CD4-positive, alpha-beta memory T cell (primary cell): ENCODE measurements around the gene CCDC78. TPM values are rescaled to one million over a fixed set of nuclear protein-coding genes. Genes with fewer than 3 reads are reported as not detected.

Source experiments
- CTCF ChIA-PET: fragments of 350-600 bp; sonication (Branson Sonifier 250); formaldehyde crosslinking; loops from one replicate; lab custom pipeline; 2021; ENCODE audit warnings: inconsistent platforms; ENCODE audit not compliant: partially characterized antibody; lab: Charles Lee
- POLR2A ChIA-PET: fragments of 350-600 bp; sonication (Branson Sonifier 250); formaldehyde crosslinking; loops from one replicate; lab custom pipeline; 2021; ENCODE audit not compliant: partially characterized antibody; lab: Charles Lee
- DNase-seq, 5 donors: peaks; one replicate each; pipeline versions ENCODE4 v3.0.0 to v3.0.0-alpha.2; 2020 to 2022; ENCODE audit warnings: mixed read lengths in 1 of 5
- H3K27ac ChIP-seq: one replicate; pipeline ENCODE4 v1.7.0; 2013; ENCODE audit warnings: low read depth, low read length
- H3K27me3 ChIP-seq: 2 replicates; pipeline ENCODE4 v1.7.0; 2013; ENCODE audit warnings: mild to moderate bottlenecking, low read length, moderate library complexity; ENCODE audit not compliant: insufficient read depth
- H3K36me3 ChIP-seq: 2 replicates; pipeline ENCODE4 v1.7.0; 2013; ENCODE audit warnings: mild to moderate bottlenecking, low read length, moderate library complexity; ENCODE audit not compliant: insufficient read depth
- H3K4me1 ChIP-seq: 2 replicates; pipeline ENCODE4 v1.7.0; 2013; ENCODE audit warnings: mild to moderate bottlenecking, low read length, moderate library complexity; ENCODE audit not compliant: insufficient read depth
- H3K4me3 ChIP-seq, 2 donors: one replicate each; pipeline ENCODE4 v1.7.0; 2013; ENCODE audit warnings: low read length in 2 of 2, mild to moderate bottlenecking in 1 of 2
- H3K9me3 ChIP-seq, 2 donors: one replicate each; pipeline ENCODE4 v1.7.0; 2013; ENCODE audit warnings: low read length in 2 of 2, control low read depth in 1 of 2; ENCODE audit not compliant: control insufficient read depth in 1 of 2
- H3K27ac Mint-ChIP-seq, 7 donors: one replicate each; pipeline ENCODE4 v1.8.0; 2020 to 2021; ENCODE audit warnings: mixed read lengths in 7 of 7, mild to moderate bottlenecking in 6 of 7, inconsistent platforms in 3 of 7, moderate library complexity in 3 of 7
- H3K27me3 Mint-ChIP-seq, 2 donors: one replicate each; pipeline ENCODE4 v1.8.0; 2020 to 2021; ENCODE audit warnings: mixed read lengths in 2 of 2
- H3K36me3 Mint-ChIP-seq, 2 donors: one replicate each; pipeline ENCODE4 v1.8.0; 2020 to 2021; ENCODE audit warnings: mixed read lengths in 2 of 2, inconsistent platforms in 1 of 2, mild to moderate bottlenecking in 1 of 2
- H3K4me1 Mint-ChIP-seq, 4 donors: one replicate each; pipeline ENCODE4 v1.8.0; 2020 to 2021; ENCODE audit warnings: mixed read lengths in 4 of 4, mild to moderate bottlenecking in 1 of 4
- H3K4me3 Mint-ChIP-seq, 8 donors: one replicate each; pipeline ENCODE4 v1.8.0; 2020 to 2021; ENCODE audit warnings: mixed read lengths in 8 of 8, mild to moderate bottlenecking in 7 of 8, moderate library complexity in 6 of 8, inconsistent platforms in 3 of 8
- H3K9me3 Mint-ChIP-seq, 8 donors: one replicate each; pipeline ENCODE4 v1.8.0; 2020 to 2021; ENCODE audit warnings: mixed read lengths in 8 of 8, mild to moderate bottlenecking in 5 of 8, inconsistent platforms in 3 of 8, moderate library complexity in 1 of 8
- intact Hi-C: fragments of 100-400 bp; cut with micrococcal nuclease; formaldehyde crosslinking; loops from one replicate; pipeline ENCODE4 v1.15.1; 2023
- polyA plus RNA-seq, 2 donors: library from polyadenylated mRNA; unstranded; fragments of 300-500 nt; fragmentation: Illumina TruSeq; gene quantifications; one replicate each; pipeline ENCODE4 v1.2.3, GENCODE V29; 2021
- total RNA-seq, 2 experiments: library from RNA; stranded (reverse); gene quantifications; one replicate each; pipeline ENCODE4 v1.2.3, GENCODE V29; 2021

Gene CCDC78
- total and polyA plus RNA-seq, 4 experiments from 2014 or later: 4.5 to 5.1 TPM; not detected in 2

DNA sequence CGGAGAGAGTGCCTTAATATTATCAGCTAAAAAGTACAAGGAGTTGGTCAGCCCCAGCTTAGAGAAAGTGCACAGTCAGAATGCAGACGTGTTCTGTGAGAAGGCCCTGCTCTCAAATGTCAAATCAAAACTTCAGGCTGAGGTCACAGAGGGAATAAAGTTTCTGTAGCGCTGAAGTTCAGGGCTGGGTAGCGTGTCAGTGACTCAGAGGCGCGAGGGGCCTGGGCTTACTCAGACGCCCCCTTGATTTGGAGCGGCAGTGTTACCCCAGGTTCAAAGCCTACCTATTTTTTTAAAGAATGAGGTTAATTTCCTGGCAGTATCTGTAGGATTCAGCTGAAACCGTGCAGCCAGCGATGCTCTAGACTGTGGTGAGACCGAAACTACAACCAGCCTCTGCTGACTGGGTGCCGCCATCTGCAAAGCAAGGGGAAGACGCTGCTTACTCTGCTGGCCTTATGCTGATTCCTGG is 9.8 kb upstream of the CCDC78 start:
- no peaks in the 10 kb centered on the region for H3K27me3 Mint-ChIP-seq
- intact Hi-C loops: no loop called here
- Histone ChIP-seq H3K27ac (no peak overlapping the region), H3K4me1 (peaks cover 10% of the 10 kb centered on the region), H3K36me3 (peaks cover 38% of the 10 kb centered on the region), H3K9me3 (no peaks in the 10 kb centered on the region), H3K27me3 (no peaks in the 10 kb centered on the region), H3K4me3 (no peak overlapping the region)
- H3K4me3 Mint-ChIP-seq: no peak overlapping the region
- no peak for DNase-seq
- no peaks in the 10 kb centered on the region for H3K9me3 Mint-ChIP-seq
- CTCF ChIA-PET: interaction anchor here (1.1 to 2.1 kb wide), 4 partner anchors 16 to 26 kb away, joined by 3 to 14 read pairs (median 5); no protein-coding TSS in a partner anchor
- H3K27ac Mint-ChIP-seq: peak overlapping the region in 1 of 7 donors; percentile 17
- peaks cover 0 to 15% (median 1%) of the 10 kb centered on the region in 4 donors for H3K4me1 Mint-ChIP-seq
- POLR2A ChIA-PET: interaction anchor here (0.6 to 3.5 kb wide), 7 partner anchors 8 to 51 kb away, joined by 3 to 15 read pairs (median 5); partner anchors contain the start of genes CCDC78 and HAGHL
- peaks cover 3 to 21% of the 10 kb centered on the region in 2 donors for H3K36me3 Mint-ChIP-seq

DNA sequence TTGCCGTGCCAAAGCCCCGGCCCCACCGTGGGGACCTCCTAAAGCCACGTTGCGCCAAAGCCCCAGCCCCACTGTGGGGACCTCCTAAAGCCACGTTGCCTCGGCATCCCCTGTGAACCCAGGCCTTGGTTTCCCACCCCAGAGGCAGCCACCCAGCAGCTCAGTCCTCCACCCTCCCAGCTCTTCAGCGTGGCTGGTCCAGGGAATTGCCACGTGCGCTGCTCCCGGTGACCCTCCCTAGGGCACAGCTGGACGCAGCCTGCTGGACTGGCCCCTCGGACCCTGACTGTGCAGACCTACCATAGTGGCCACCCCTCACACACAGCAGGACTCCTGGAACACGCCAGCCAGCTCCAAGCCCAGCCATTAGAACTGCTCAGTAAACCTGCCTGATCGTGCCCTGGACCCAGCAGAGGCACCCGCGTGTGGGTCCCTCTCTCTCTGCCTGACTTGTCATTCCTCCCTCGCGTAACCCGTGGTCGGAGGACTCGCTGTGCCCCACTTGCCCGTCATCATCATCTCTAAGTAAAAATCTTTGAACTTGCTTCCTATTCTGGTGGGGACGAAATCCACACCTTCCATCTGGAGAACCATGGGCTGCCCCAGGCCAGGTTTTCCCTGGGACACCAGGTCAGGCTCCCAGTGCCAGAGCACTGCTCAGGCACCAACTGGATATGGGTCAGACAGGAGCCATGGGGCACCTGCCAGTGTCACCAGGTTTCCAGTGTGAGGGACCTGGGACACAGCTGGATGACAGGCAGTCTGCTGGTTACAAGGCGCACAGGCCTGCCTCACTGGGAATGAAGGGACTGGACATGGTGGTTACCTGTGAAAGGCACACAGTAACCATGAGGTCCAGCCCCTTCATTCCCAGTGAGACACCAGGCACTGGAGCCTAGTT is 9.0 kb upstream of the CCDC78 start:
- Mint-ChIP-seq H3K27ac (peak overlapping the region in 1 of 7 donors; percentile 50), H3K36me3 (peaks cover 3 to 21% of the 10 kb centered on the region in 2 donors), H3K9me3 (no peaks in the 10 kb centered on the region), H3K4me3 (no peak overlapping the region), H3K27me3 (no peaks in the 10 kb centered on the region), H3K4me1 (peaks cover 0 to 15% (median 1%) of the 10 kb centered on the region in 4 donors)
- intact Hi-C loops: no loop called here
- Histone ChIP-seq H3K9me3 (no peaks in the 10 kb centered on the region), H3K4me3 (no peak overlapping the region), H3K4me1 (peaks cover 8% of the 10 kb centered on the region), H3K36me3 (peaks cover 38% of the 10 kb centered on the region), H3K27ac (no peak overlapping the region), H3K27me3 (no peaks in the 10 kb centered on the region)
- DNase-seq: no peak
- POLR2A ChIA-PET: interaction anchor here (0.8 to 3.5 kb wide), 6 partner anchors 7 to 52 kb away, joined by 3 to 15 read pairs (median 4); partner anchors contain the start of genes CCDC78 and HAGHL
- CTCF ChIA-PET: interaction anchor here (2.0 to 2.1 kb wide), 2 partner anchors 19 to 22 kb away, joined by 7 to 14 read pairs; no protein-coding TSS in a partner anchor

DNA sequence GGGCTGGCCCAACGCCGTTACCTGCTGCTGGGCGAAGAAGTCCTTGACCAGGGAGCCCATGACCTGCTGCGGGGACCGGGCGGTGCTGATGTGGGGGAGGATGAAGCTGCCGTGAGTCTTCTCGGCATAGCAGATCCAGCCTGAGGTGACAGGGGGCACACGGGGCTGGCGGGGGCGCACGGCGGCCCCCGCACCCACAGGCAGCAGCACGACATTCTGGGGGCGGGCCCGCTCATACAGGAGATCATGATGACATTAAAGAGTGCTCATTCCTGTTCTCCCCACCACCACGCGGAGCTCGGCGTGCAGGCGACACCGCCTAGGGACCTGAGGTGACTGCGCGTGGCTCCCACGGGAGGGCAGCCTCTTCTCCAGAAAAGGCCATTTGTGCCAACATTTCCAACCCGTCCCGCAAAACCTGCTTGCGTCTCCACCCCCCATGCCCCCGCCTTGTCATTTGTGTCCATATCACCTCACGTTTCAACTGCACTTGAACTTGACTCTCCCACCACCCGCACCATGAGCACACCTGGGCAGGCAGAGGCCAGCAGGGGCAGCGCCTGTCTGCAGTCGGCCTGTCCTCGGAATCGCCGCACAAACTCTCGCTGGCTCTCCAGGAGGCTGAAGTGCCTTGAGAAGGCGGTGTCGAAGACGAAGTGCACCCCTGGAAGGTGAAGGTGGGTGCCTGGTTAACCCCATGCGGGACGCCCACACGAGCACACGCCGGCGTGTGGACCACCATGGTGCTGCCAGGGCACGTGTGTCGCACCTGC is 8.2 kb upstream of the CCDC78 start:
- no peaks in the 10 kb centered on the region for H3K9me3 ChIP-seq
- no peak overlapping the region for H3K27ac ChIP-seq
- CTCF ChIA-PET: interaction anchor here (2.0 kb wide), 1 partner anchor 10 kb away, joined by 5 read pairs; no protein-coding TSS in a partner anchor
- no peaks in the 10 kb centered on the region for H3K27me3 ChIP-seq
- H3K4me1 ChIP-seq: no peaks in the 10 kb centered on the region
- Mint-ChIP-seq H3K27me3 (no peaks in the 10 kb centered on the region), H3K27ac (no peak overlapping the region), H3K9me3 (no peaks in the 10 kb centered on the region), H3K36me3 (peaks cover 3 to 21% of the 10 kb centered on the region in 2 donors), H3K4me1 (peaks cover 0 to 7% (median 0%) of the 10 kb centered on the region in 4 donors), H3K4me3 (no peak overlapping the region)
- intact Hi-C loops: no loop called here
- no peak overlapping the region for H3K4me3 ChIP-seq
- peaks cover 38% of the 10 kb centered on the region for H3K36me3 ChIP-seq
- DNase-seq: no peak
- POLR2A ChIA-PET: no interaction called here

DNA sequence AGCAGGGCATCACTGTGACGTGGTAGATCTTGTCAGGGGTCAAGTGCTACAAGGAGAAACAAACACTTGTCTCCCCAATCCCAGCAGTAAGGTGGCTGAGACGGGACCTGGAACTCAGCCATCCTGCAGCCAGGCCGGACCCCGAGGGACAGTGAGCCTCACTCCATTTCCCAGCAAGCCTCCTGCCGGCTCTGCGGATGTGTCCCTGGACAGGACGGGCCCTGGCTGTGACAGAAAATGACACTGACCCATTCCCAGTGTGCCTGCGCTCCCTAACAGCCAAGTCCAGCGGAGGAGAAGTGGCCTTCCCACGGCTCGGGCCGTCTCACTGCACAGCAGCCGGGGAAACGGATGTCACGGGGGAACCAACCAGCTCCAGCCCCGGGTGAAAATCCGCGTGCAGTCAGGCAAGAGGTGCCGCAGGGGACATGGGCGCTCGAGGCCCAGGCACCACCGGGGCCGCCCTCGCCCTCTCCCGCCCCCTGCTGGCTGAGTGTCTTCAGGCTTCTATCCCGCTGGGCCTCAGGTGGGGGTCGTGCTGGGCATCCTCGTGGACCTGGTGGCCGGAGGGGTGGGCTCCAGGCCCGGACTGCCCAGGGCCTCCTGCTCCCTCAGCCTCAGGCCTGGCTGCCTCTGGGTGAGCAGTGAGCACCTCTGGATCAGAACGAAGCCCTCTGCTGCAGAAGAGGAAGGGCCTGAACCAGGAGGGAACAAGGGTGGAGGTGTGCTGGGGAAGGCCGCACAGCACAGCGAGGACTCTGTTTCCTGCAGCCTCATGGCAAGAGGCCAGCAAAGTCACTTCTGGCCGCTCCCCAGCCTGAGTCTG is 7.4 kb upstream of the CCDC78 start:
- Mint-ChIP-seq H3K27ac (no peak overlapping the region), H3K9me3 (no peaks in the 10 kb centered on the region), H3K4me1 (peaks cover 0 to 4% (median 0%) of the 10 kb centered on the region in 4 donors), H3K36me3 (peaks cover 3 to 21% of the 10 kb centered on the region in 2 donors), H3K27me3 (no peaks in the 10 kb centered on the region), H3K4me3 (no peak overlapping the region)
- no peaks in the 10 kb centered on the region for H3K4me1 ChIP-seq
- no peak for DNase-seq
- peaks cover 38% of the 10 kb centered on the region for H3K36me3 ChIP-seq
- no peaks in the 10 kb centered on the region for H3K27me3 ChIP-seq
- intact Hi-C loops: no loop called here
- ChIA-PET POLR2A (interaction anchor here (5.8 kb wide), 1 partner anchor 13 kb away, joined by 32 read pairs; the partner anchor contains the start of gene ANTKMT), CTCF (interaction anchor here (0.7 to 2.4 kb wide), 5 partner anchors 11 to 65 kb away, joined by 3 to 14 read pairs (median 4); partner anchors contain the start of genes ANTKMT and RHOT2)
- no peak overlapping the region for H3K4me3 ChIP-seq
- H3K9me3 ChIP-seq: no peaks in the 10 kb centered on the region
- no peak overlapping the region for H3K27ac ChIP-seq

DNA sequence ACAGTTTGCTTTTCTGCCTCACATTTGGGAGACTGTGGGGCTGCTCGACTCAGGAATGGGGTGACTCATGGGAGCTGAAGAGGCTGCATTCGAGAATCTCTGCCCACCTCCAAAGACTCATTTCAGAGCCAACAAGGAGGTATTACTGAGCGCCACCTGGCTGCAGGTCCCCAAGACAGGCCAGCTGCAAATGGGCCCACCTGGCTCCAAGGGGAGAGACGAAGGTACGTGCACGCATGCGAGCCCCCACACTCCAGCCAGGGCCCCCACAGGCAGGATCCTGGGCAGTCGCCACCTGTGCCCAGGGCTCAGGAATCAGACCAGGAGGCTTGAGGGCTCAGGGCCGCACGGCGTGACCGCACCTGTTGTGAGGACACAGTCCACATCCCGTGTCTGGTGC is 6.7 kb upstream of the CCDC78 start:
- DNase-seq: no peak
- H3K27ac ChIP-seq: no peak overlapping the region
- no peaks in the 10 kb centered on the region for H3K9me3 ChIP-seq
- H3K27me3 Mint-ChIP-seq: no peaks in the 10 kb centered on the region
- H3K9me3 Mint-ChIP-seq: no peaks in the 10 kb centered on the region
- no peak overlapping the region for H3K4me3 ChIP-seq
- H3K36me3 ChIP-seq: peaks cover 38% of the 10 kb centered on the region
- H3K4me1 ChIP-seq: no peaks in the 10 kb centered on the region
- no peak overlapping the region for H3K27ac Mint-ChIP-seq
- H3K27me3 ChIP-seq: no peaks in the 10 kb centered on the region
- ChIA-PET POLR2A (interaction anchor here (5.8 kb wide), 1 partner anchor 12 kb away, joined by 32 read pairs; the partner anchor contains the start of gene ANTKMT), CTCF (interaction anchor here (0.7 to 2.4 kb wide), 6 partner anchors 11 to 65 kb away, joined by 3 to 14 read pairs (median 4); partner anchors contain the start of genes ANTKMT and RHOT2)
- H3K4me1 Mint-ChIP-seq: peaks cover 0 to 4% (median 0%) of the 10 kb centered on the region in 4 donors
- peaks cover 3 to 19% of the 10 kb centered on the region in 2 donors for H3K36me3 Mint-ChIP-seq
- intact Hi-C loops: no loop called here
- no peak overlapping the region for H3K4me3 Mint-ChIP-seq

DNA sequence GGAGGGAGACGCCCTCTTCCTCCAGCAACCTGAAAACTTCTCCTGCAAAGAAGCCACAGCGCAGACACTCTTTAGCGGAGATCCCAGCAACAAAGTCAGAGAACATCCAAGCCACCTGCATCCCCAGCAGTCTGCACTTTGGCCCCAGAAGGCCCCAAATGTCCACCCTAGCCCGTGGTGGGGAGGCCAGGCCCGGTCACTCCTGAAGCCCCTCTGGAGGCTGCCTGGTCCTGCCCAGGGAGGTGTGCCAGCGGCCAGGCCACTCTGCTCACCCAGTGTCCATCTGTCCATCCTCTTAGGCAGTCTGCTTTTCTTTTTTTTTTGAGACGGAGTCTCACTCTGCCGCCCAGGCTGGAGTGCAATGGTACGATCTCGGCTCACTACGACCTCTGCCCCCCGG is 6.1 kb upstream of the CCDC78 start:
- H3K27ac ChIP-seq: no peak overlapping the region
- peaks cover 37% of the 10 kb centered on the region for H3K36me3 ChIP-seq
- intact Hi-C loops: no loop called here
- no peaks in the 10 kb centered on the region for H3K9me3 Mint-ChIP-seq
- no peaks in the 10 kb centered on the region for H3K27me3 Mint-ChIP-seq
- H3K9me3 ChIP-seq: no peaks in the 10 kb centered on the region
- H3K27me3 ChIP-seq: no peaks in the 10 kb centered on the region
- H3K4me1 ChIP-seq: peaks cover 4% of the 10 kb centered on the region
- H3K4me3 ChIP-seq: no peak overlapping the region
- ChIA-PET CTCF (interaction anchor here (1.3 to 2.4 kb wide), 5 partner anchors 10 to 64 kb away, joined by 3 to 14 read pairs (median 4); partner anchors contain the start of genes ANTKMT and RHOT2), POLR2A (interaction anchor here (5.8 kb wide), 1 partner anchor 12 kb away, joined by 32 read pairs; the partner anchor contains the start of gene ANTKMT)
- H3K27ac Mint-ChIP-seq: no peak overlapping the region
- H3K4me1 Mint-ChIP-seq: peaks cover 0 to 4% (median 0%) of the 10 kb centered on the region in 4 donors
- H3K4me3 Mint-ChIP-seq: no peak overlapping the region
- peaks cover under 1 to 15% of the 10 kb centered on the region in 2 donors for H3K36me3 Mint-ChIP-seq
- DNase-seq: no peak
